GM21825 (cell line): Measurements from ENCODE around the gene CYP26B1.

ENCODE experiments used
- ATAC-seq: cut with Tn5 transposase; IDR thresholded peaks from one replicate; pipeline ENCODE4 v1.9.1; 2021; ENCODE audit warnings: mild to moderate bottlenecking, moderate library complexity; ENCODE audit not compliant: unreplicated experiment

Gene CYP26B1

GRCh38 chr2:72113847-72114692 is 33.6 kb downstream of the CYP26B1 start:
- no peak for ATAC-seq

DNA sequence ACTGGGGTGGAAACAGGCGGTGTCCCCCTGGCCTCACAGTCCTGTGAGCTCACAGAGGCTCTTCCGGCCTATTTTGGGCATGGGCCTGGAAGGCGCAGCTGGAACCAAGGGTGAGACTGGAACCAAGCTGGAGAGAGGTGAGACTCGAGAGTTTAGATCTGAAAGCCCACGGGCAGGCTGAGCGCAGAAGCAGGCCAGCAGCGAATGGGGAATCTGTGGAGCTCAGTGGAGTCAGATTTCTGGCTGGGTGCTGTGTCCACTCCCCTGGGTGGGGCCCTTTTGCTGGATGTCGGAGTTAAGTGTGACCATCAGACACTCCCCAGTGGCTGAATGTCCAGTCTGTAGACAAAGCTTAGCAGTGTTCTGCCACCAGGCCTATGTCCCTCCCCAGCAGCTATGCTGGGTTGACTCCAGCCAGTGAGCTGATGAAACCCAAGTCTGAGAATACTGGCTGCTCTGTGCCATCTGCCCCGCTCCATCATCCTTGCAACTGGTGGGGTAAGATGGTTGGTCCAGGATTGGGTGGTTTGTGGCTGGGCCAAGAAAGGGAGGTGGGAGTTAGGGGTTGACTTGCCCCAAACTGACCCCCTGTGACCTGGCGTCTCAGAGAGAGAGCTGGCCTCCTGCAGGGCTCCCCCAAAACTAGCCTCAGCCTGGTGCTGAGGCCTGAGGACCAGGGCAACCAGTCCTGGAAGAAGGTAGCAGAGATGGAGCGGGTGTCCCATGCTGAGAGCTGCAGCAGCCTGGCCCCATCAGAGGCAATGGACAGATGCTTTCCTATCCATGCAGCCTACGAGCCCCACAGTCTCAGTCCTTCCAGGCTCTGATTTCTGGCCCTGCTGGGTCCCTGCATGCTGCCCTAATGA is 34.4 kb downstream of the CYP26B1 start:
- no peak for ATAC-seq

DNA sequence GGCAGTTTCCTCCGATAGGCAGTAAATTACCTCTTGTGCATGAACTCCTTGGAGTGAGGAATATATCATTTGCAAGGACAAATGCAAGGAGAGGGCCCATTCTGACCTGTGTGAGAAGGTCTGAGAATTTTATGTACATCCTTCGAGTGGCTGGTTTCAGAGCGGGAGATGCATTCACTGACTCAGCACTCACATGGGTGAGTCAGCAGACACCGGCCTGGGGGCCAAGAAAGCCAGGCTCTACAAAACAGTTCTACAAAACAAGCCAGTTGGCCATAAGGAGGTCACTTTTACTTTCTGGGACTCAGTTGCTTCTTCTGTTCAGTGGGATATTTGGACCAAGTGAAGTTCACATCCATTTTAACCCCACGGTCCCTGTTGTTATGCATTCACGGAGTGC is 35.3 kb downstream of the CYP26B1 start:
- ATAC-seq, result no peak

DNA sequence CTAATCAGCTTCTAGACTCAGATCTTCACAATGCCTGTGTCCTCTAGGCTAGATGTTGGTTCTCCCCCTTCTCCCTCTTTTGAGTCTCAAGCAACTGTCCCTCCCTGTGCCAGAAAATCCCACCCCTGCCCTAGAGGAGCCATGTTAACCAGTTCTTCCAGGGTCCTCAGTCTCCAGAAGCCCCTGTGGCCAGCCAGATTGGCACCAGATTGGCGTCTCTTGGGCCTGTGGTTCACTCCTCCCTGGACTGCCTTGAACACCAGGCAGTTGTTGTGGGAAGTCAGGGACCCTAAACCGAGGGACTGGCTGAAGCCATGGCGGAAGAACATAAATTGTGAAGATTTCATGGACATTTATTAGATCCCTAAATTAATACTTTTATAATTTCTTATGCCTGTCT is 36.6 kb downstream of the CYP26B1 start:
- ATAC-seq, result no peak

- ATAC-seq, result no peak
Measured at GRCh38 chr2:72109904-72110303, 37.8 kb downstream of the CYP26B1 start.

GRCh38 chr2:72109291-72109690 is 38.4 kb downstream of the CYP26B1 start:
- no peak for ATAC-seq

GRCh38 chr2:72108121-72108520 is 39.5 kb downstream of the CYP26B1 start:
- no peak for ATAC-seq

- no peak for ATAC-seq
Measured at GRCh38 chr2:72106978-72107377, 40.7 kb downstream of the CYP26B1 start.

DNA sequence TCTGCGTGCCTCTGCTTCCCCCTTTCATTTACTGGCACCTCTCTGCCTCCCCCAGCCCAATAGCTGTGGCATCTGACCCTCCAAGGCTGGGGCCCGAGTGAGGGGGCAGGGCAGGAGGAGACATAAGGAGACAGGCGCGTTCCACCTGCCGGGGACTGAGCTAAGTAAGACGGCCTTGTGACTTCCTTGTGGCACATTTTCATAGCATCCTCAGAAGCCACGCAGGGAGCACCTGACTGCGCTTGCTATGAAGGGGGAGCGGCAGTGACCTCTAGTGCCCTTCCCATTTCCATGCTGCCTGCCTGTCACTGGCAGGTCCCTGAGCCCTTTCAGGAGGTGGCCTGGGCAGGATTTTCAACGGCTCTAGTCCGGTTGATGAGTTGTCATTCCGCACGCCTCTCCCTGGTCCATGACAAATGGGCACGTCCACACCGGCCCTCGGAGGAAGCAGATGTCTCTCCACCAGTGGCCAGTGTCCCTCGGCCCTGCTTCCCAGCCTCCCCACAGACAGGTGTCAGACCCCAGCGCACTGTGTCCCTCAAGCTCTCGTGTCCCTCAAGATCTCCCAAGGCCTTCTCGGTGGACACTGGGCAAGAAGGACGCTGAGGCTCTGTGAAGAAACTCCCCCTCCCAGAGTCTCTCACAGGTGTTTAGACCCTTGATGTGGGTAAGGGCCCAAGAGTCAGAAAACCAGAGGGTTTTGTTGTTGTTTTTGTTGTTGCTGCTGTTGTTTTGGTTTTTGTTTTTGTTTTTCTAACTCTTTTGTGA is 42.7 kb downstream of the CYP26B1 start:
- no peak for ATAC-seq

- no peak for ATAC-seq
Measured at GRCh38 chr2:72103690-72104089, 44.0 kb downstream of the CYP26B1 start.

GRCh38 chr2:72103161-72103560 is 44.5 kb downstream of the CYP26B1 start:
- no peak for ATAC-seq

- ATAC-seq, result no peak
Measured at GRCh38 chr2:72098935-72099334, 48.7 kb downstream of the CYP26B1 start.

DNA sequence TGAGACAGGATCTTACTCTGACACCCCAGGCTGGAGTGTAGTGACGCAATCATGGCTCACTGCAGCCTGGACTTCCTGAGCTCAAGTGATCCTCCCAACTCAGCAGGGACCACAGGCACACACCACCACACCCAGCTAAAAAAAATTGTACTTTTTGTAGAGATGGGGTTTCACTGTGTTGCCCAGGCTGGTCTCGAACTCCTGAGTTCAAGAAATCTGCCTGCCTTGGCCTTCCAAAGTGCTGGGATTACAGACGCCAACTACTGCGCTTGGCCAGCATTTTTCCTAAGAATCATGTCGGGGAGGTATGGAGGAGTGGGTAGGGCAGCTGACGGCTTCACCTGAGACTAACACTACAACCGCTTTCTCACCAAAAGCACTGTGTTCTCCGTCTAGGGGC is 50.4 kb downstream of the CYP26B1 start:
- no peak for ATAC-seq

DNA sequence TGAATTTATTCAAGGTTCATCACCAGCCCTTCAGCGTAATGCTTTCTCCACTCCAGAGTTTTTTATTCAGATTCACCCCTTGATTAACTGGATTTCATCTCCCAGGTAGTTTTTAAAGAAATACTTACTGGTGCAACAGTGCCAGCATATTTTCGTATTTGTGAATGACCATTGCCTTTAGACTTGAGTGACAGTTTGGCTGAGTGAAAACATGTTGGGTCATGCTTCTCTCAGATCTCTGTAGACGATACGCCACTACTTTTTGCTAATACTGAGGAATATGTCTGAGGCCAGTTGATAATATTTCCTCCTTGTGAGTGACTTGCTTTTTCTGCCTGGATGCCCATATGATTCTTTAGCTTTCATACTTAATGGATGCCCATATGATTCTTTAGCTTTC is 51.5 kb downstream of the CYP26B1 start:
- no peak for ATAC-seq

DNA sequence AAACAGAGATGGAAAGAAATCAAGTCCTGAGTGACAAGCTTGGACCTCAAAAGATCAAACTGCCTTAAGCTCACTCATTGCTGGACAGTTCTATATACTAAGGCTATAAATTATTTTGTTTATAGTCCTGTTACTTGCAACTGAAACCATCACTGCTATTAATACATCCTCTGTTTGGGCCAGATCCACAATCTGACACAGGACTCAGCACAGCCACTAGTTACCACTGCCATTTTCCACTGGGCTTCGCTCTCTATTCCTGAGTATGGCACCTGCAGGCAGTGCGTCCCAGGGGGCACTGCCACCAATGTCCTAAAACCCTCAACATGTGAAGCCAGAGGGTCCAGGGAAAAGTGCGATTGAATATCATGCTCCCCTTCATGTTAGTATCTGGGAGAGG is 52.3 kb downstream of the CYP26B1 start:
- no peak for ATAC-seq

DNA sequence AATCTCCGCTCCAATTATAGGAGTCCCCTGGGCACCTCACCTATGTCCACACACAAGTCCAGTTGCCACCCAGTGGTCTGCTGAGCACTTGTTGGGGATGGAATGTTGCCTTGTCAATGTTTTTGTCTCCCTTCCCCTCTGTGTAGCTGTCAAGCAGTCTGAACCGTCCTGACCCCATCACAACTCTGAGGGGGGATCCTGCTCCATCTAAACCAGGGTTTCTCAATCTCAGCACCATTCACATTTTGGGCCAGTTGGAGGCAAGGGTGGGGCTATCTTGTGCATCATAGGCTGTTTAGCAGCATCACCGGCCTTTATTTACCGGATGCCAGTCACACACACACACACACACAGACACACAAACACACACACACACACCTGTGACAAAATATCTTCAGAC is 53.0 kb downstream of the CYP26B1 start:
- no peak for ATAC-seq

GRCh38 chr2:72092111-72092510 is 55.6 kb downstream of the CYP26B1 start:
- no peak for ATAC-seq

DNA sequence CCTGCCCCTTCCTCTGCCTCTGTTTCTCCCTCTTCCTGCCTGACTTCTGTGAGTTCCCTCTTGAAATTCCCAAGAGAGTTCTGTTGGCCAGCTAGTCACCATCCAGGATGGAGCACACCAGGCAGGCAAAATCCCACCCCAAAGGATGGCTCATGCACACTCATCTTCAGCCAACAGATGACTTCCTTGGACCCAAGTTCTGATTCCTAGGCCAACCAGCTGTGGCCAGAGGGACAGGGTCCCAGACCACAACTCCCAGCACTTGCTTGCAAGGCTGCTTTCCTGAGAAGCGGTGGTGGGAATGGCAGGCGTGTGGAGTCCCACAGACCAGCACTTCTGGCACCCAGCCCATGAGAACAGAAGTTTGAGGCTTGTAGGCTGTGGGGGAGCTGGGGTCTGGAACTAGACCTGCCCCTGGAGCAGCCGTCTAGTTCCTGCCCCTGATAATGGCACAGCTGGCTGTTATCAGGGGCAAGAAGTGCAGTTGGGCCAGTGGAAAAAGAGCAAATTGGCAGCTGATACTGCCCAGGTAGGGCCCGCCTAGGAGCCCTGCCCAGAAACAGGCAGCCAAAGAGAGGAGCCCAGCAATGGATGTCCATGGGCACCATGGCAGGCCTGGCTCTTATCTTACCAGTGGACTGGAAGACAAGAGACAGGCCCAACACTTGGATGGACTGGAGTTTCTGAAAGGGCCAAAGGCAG is 56.7 kb downstream of the CYP26B1 start:
- no peak for ATAC-seq

GRCh38 chr2:72090271-72090720 is 57.4 kb downstream of the CYP26B1 start:
- ATAC-seq, result no peak

DNA sequence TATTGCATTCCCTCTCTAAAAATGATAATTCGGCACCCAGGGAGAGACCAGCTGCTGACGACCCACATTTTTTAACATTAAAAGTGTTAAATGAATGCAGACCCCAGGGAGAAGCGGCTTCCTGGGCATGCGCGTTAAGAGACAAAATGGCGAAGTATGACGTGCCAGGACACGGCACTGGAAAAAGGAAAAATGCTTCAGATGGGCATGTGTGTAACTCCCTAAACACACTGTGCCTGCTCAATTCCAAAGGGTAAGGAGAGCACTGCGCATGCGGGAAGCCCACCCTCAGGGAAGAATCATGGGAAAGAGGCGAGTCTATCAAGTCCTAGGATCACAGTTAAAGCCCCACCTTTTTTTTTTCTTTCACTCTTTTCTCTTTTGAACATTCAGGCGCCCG is 58.1 kb downstream of the CYP26B1 start:
- ATAC-seq, result no peak

DNA sequence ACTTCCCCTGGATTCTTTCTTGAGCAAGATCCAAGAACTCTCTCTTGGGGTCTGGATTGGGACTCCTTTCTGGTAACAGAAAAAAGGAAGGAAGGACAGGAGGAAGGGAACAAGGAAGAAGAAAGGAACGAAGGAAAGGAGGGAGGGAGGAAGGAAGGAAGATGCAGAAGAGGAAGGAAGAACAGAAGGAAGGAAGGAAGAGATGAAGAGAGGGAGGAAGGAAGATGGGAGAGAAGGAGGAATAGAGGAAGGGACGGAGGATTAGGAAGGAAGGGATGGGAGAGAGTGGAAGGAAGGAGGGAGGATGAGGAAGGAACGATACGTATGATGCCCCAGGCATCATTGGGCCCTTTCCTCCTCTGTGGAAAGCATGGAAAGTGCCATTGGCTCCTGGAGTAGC is 58.6 kb downstream of the CYP26B1 start:
- no peak for ATAC-seq
